Pancreas (tissue), 10 donors: Measurements from ENCODE around the gene TNNI2. TPM values are rescaled to one million over a fixed set of nuclear protein-coding genes. Genes with fewer than 3 reads are reported as not detected.
A peak's percentile ranks its signal among the peaks of the same experiment; 100 is the strongest.

Experiments used
- ATAC-seq, 4 donors: fragments of 200-7000 bp; cut with Tn5 transposase; one replicate each; pipeline versions ENCODE4 v1.8.0 to v1.9.1; 2020; ENCODE audit warnings: mild to moderate bottlenecking in 4 of 4, moderate library complexity in 4 of 4
- DNase-seq, 6 donors: peaks; one replicate each; pipeline ENCODE4 v3.0.0-alpha.2; 2020
- FAIRE-seq: peaks from 2 replicates; lab custom pipeline; 2012; peaks lifted over from hg19 to GRCh38; lab: Jason Lieb, UNC
- H3K27ac ChIP-seq, 4 donors: fragments of 200-600 bp; sonication (generic); 1 replicate in 3 of 4; 2 replicates in 1 of 4; pipeline versions ENCODE4 v1.5.0 to v1.8.0; 2020
- H3K27me3 ChIP-seq, 4 donors: fragments of 200-600 bp; one replicate each; pipeline ENCODE4 v1.8.0; 2021
- H3K36me3 ChIP-seq, 3 donors: fragments of 200-600 bp; sonication (generic) in 1 of 3; one replicate each; pipeline versions ENCODE4 v1.5.0 to v1.8.0; 2020 to 2021
- H3K4me1 ChIP-seq, 3 donors: fragments of 200-600 bp; one replicate each; pipeline ENCODE4 v1.8.0; 2021
- H3K4me3 ChIP-seq, 4 donors: fragments of 200-600 bp; sonication (generic) in 2 of 4; one replicate each; pipeline versions ENCODE4 v1.5.0 to v1.8.0; 2020 to 2021
- H3K9me3 ChIP-seq, 4 donors: fragments of 200-600 bp; one replicate each; pipeline ENCODE4 v1.8.0; 2021
- CTCF ChIP-seq, 4 donors: fragments of 200-600 bp; sonication (generic) in 3 of 4; IDR thresholded peaks; one replicate each; pipeline versions ENCODE4 v1.5.0 to v1.8.0; 2021; ENCODE audit warnings: antibody characterized with exemption in 4 of 4
- WGBS, 2 donors: extraction: QIAGEN DNeasy Blood & Tissue Kit; methylation state at CpG; one replicate each; pipeline ENCODE4 v1.1.7; 2013; 5-methylcytosine and 5-hydroxymethylcytosine counted together
- intact Hi-C, 3 donors: fragments of 100-400 bp; cut with DNase I; formaldehyde crosslinking; loops; one replicate each; pipeline versions ENCODE4 v1.11.1 to v1.14.2; 2022
- polyA plus RNA-seq, 2 donors: library from polyadenylated mRNA; stranded (reverse); fragments of 200-250 nt; gene quantifications; one replicate each; pipeline ENCODE4 v1.2.3, GENCODE V29; 2013
- total RNA-seq, 6 donors: library from RNA; stranded (reverse); fragmentation: NEBNext Ultra II Directional in 4 of 6; extraction: Animal tissue kit (Norgen Biotek cat#: 25700) in 4 of 6; gene quantifications; one replicate each; pipeline versions ENCODE4 v1.2.1 to v1.2.4, GENCODE V29; 2021 to 2023
- donor health status: healthy with polysubstance abuse.
- donor health status: DM: no; HTN: no; CAD: no; lungs with moderate emphysema.
- donor health status: DM: no; HTN: no; CAD: no.
- donor health status: control.
- donor health status: control.
- donor health status: Bipolar disorder and iron deficiency.
- donor health status: DM: yes; HTN: yes; CAD: no.
- donor health status: DM: no; HTN: no; CAD: no.
- donor health status: DM: no; HTN: no; CAD: no.
- donor health status: DM: yes; HTN: yes; CAD: no.

Gene TNNI2
- total and polyA plus RNA-seq, 8 donors = 2.5 to 57.4 (median 6.6) TPM; not detected in 1

- peak in 4 of 6 donors; percentile 9 to 60 (median 45) for DNase-seq
- no peaks in the 10 kb centered on the region for H3K27me3 ChIP-seq
- H3K4me3 ChIP-seq = no peak overlapping the region
- intact Hi-C loops = no loop called here
- no peaks in the 10 kb centered on the region for H3K4me1 ChIP-seq
- no peak for FAIRE-seq
- H3K9me3 ChIP-seq = no peaks in the 10 kb centered on the region
- 89 to 94% methylated on average over 29 to 30 of the region's 30 CpGs for WGBS, 2 donors
- no peak overlapping the region for H3K27ac ChIP-seq
- no peak for ATAC-seq
- no peak for TF ChIP-seq CTCF (IDR thresholded peaks at IDR 0.05)
- H3K36me3 ChIP-seq = no peaks in the 10 kb centered on the region
Measured at GRCh38 chr11:1878137-1879031, 39.6 kb downstream of the TNNI2 start.

DNA sequence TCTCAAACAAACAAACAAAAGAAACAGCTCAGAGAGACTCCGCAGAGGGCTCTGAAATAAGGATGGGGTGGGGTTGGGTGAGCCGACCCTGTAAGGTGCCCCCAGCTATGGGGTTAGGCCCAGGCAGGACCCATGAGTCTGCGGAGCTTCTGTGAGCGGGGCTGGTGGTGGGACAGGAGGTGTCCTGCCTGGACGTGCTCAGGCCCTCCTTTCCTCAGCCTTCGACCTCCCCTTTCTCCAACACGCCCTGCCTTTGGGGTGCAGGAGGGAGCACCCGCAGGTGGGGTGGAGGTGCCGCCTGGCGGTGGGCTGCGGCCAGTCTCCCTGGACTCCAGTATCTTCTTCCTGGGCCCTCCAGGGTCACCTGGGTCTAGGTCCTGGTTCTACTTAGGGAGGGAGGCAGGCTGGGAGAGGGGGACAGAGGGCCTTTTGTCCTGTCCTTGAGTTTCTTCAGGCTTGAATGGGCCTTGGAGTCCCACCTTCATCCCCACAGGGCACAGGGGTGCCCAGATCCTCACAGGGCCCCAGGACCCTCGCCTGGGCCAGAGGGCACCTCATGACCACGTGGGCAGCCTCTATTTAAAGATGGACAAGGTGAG, 40.7 kb downstream of the TNNI2 start:
- DNase-seq = no peak
- no peaks in the 10 kb centered on the region for H3K36me3 ChIP-seq
- no peak for TF ChIP-seq CTCF (IDR thresholded peaks at IDR 0.05)
- 78 to 91% methylated on average over 13 of the region's 13 CpGs for WGBS, 2 donors
- no peaks in the 10 kb centered on the region for H3K4me1 ChIP-seq
- H3K27me3 ChIP-seq = no peaks in the 10 kb centered on the region
- ATAC-seq = no peak
- no peak overlapping the region for H3K27ac ChIP-seq
- no peak overlapping the region for H3K4me3 ChIP-seq
- FAIRE-seq = no peak
- intact Hi-C loops = no loop called here
- no peaks in the 10 kb centered on the region for H3K9me3 ChIP-seq

DNA sequence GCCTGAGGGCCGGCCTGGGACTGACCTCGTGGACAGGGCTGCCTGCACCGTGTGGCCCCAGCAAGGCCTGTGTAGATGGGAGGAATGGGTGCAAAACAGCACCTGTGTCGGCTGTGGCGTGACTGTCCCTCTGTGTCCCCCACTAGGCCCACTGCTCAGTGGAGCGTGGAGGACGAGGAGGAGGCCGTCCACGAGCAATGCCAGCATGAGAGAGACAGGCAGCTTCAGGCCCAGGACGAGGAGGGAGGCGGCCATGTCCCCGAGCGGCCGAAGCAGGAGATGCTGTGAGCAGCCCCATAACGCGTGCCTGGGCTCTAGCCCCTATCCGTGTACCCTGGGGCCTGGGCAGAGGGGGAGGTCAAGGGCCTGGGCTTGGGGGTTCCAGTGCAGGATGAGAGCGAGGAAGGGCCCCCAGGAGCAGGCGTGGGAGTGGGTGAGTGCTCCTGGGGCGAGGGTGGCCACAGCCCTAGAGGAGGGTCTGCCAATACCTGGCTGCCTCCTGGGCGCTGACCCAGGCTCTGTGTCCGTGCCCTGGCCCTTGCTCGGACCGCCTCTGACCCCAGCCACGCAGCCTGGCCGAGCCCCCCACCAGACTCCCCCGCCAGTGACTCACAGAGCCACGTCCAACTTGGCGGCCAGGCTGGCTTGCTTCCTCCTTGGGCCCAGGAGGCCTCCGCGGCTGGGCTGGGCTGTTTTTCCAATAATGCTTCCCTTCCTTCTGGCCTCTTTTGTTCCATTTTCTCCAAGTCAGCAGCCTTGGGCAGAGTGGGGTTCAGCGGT, 41.4 kb downstream of the TNNI2 start:
- H3K27ac ChIP-seq = peak overlapping the region in 2 of 4 donors; percentile 5 to 30
- ATAC-seq (peak in 2 of 4 donors; percentile 9 to 21), FAIRE-seq (no peak), DNase-seq (peak in 5 of 6 donors; percentile 8 to 74 (median 42))
- no peak overlapping the region for H3K4me3 ChIP-seq
- TF ChIP-seq CTCF (IDR thresholded peaks at IDR 0.05) = no peak
- H3K4me1 ChIP-seq = no peaks in the 10 kb centered on the region
- no peaks in the 10 kb centered on the region for H3K9me3 ChIP-seq
- WGBS, 2 donors = 85 to 92% methylated on average over 25 to 32 of the region's 32 CpGs
- no peaks in the 10 kb centered on the region for H3K36me3 ChIP-seq
- no peaks in the 10 kb centered on the region for H3K27me3 ChIP-seq
- intact Hi-C loops = loop anchor here in 1 of 3 donors (5.0 kb wide), 1 partner anchor 272 kb away; no protein-coding TSS in a partner anchor

GRCh38 chr11:1880746-1881441, 42.1 kb downstream of the TNNI2 start:
- Histone ChIP-seq H3K9me3 (no peaks in the 10 kb centered on the region), H3K27ac (peak overlapping the region in 2 of 4 donors; percentile 5 to 30), H3K36me3 (no peaks in the 10 kb centered on the region), H3K4me1 (no peaks in the 10 kb centered on the region), H3K4me3 (no peak overlapping the region), H3K27me3 (no peaks in the 10 kb centered on the region)
- ATAC-seq (no peak), FAIRE-seq (no peak), DNase-seq (peak in 1 of 6 donors; percentile 56)
- TF ChIP-seq CTCF (IDR thresholded peaks at IDR 0.05) = no peak
- intact Hi-C loops = loop anchor here in 1 of 3 donors (5.0 kb wide), 1 partner anchor 271 kb away; no protein-coding TSS in a partner anchor
- 75 to 76% methylated on average over 9 of the region's 9 CpGs for WGBS, 2 donors
